Left kidney (tissue), 8 donors: Measurements from ENCODE around the gene NBPF1. TPM values are rescaled to one million over a fixed set of nuclear protein-coding genes. Genes with fewer than 3 reads are reported as not detected.
A peak's percentile ranks its signal among the peaks of the same experiment; 100 is the strongest.
"Not testable (repeated sequence)": the region's sequence is repeated elsewhere in the genome, so short reads cannot be mapped to it uniquely, and the experiment has no call there.

Source experiments
- DNase-seq: peaks from one replicate; pipeline ENCODE4 v3.0.0-alpha.2; 2013
- long read RNA-seq, 8 donors: transcript quantifications; one replicate each; lab custom pipeline, GENCODE V29; 2026
- polyA plus RNA-seq: library from polyadenylated mRNA; unstranded; fragments of 120-200 nt; gene quantifications from one replicate; pipeline ENCODE4 v1.2.1, GENCODE V29; 2013; ENCODE audit not compliant: insufficient read length

Gene NBPF1
- polyA plus RNA-seq: 88.9 TPM
- long read RNA-seq, donor 1, transcript NBPF1-207 (1 exons, 3,447 nt): minor isoform, 9 of 28 reads
- long read RNA-seq, donor 1, transcript NBPF1-205 (3 exons, 2,755 nt): major isoform, 14 of 28 reads
- long read RNA-seq, donor 1, partial matches to known transcripts: 5 of 28 reads
- long read RNA-seq, donor 1, other reads (novel, unspliced or antisense): 0 of 28 reads
- long read RNA-seq, donor 2, partial matches to known transcripts: 45 of 53 reads
- long read RNA-seq, donor 2, other reads (novel, unspliced or antisense): 0 of 53 reads
- long read RNA-seq, donor 3, transcript NBPF1-205 (3 exons, 2,755 nt): major isoform, 6 of 9 reads
- long read RNA-seq, donor 3, partial matches to known transcripts: 0 of 9 reads
- long read RNA-seq, donor 3, other reads (novel, unspliced or antisense): 0 of 9 reads
- long read RNA-seq, donor 4, partial matches to known transcripts: 0 of 1 reads
- long read RNA-seq, donor 4, other reads (novel, unspliced or antisense): 0 of 1 reads
- long read RNA-seq, donor 5, transcript NBPF1-205 (3 exons, 2,755 nt): major isoform, 11 of 22 reads
- long read RNA-seq, donor 5, partial matches to known transcripts: 8 of 22 reads
- long read RNA-seq, donor 5, other reads (novel, unspliced or antisense): 0 of 22 reads
- long read RNA-seq, donor 6, transcript NBPF1-205 (3 exons, 2,755 nt): major isoform, 5 of 9 reads
- long read RNA-seq, donor 6, partial matches to known transcripts: 0 of 9 reads
- long read RNA-seq, donor 6, other reads (novel, unspliced or antisense): 0 of 9 reads
- long read RNA-seq, donor 7, partial matches to known transcripts: 0 of 8 reads
- long read RNA-seq, donor 7, other reads (novel, unspliced or antisense): 0 of 8 reads
- long read RNA-seq, donor 8, transcript NBPF1-205 (3 exons, 2,755 nt): major isoform, 5 of 7 reads
- long read RNA-seq, donor 8, partial matches to known transcripts: 0 of 7 reads
- long read RNA-seq, donor 8, other reads (novel, unspliced or antisense): 0 of 7 reads

- peak; percentile 100 for DNase-seq
These were observed at the start of gene NBPF1 for GRCh38 chr1:16613185-16614147. Gene NBPF1 (minus strand): TSS chr1:16613564.

- DNase-seq: not testable (repeated sequence)
These were observed 44.9 kb upstream of the NBPF1 start for GRCh38 chr1:16658234-16658633.

GRCh38 chr1:16656981-16657683, 43.8 kb upstream of the NBPF1 start:
- not testable (repeated sequence) for DNase-seq

GRCh38 chr1:16656574-16656973, 43.2 kb upstream of the NBPF1 start:
- DNase-seq: not testable (repeated sequence)

GRCh38 chr1:16651560-16651959, 38.2 kb upstream of the NBPF1 start:
- DNase-seq: not testable (repeated sequence)

GRCh38 chr1:16649960-16650359, 36.6 kb upstream of the NBPF1 start:
- not testable (repeated sequence) for DNase-seq

GRCh38 chr1:16649390-16649789, 36.0 kb upstream of the NBPF1 start:
- not testable (repeated sequence) for DNase-seq

- DNase-seq: not testable (repeated sequence)
These were observed 35.4 kb upstream of the NBPF1 start for GRCh38 chr1:16648756-16649155.

GRCh38 chr1:16648250-16648649, 34.9 kb upstream of the NBPF1 start:
- DNase-seq: not testable (repeated sequence)

GRCh38 chr1:16647179-16648176, 34.1 kb upstream of the NBPF1 start:
- DNase-seq: not testable (repeated sequence)

GRCh38 chr1:16646716-16647115, 33.4 kb upstream of the NBPF1 start:
- not testable (repeated sequence) for DNase-seq

GRCh38 chr1:16646061-16646664, 32.8 kb upstream of the NBPF1 start:
- not testable (repeated sequence) for DNase-seq

GRCh38 chr1:16645271-16646060, 32.1 kb upstream of the NBPF1 start:
- not testable (repeated sequence) for DNase-seq

GRCh38 chr1:16644482-16645270, 31.3 kb upstream of the NBPF1 start:
- DNase-seq: peak; percentile 100

GRCh38 chr1:16644193-16644481, 30.8 kb upstream of the NBPF1 start:
- no peak for DNase-seq

- not testable (repeated sequence) for DNase-seq
These were observed 30.3 kb upstream of the NBPF1 start for GRCh38 chr1:16643476-16644192.

GRCh38 chr1:16643001-16643411, 29.6 kb upstream of the NBPF1 start:
- not testable (repeated sequence) for DNase-seq
